Endothelial cell of umbilical vein (primary cell): ENCODE results near the gene ZNF664. TPM values are rescaled to one million over a fixed set of nuclear protein-coding genes. Genes with fewer than 3 reads are reported as not detected.

Experiments
- BruUV-seq: library from RNA; stranded (reverse); fragments of 400-500 nt; replicated peaks from 2 replicates; lab custom pipeline; 2021; lab: Mats Ljungman, UMichigan
- CTCF ChIA-PET: fragments of 300-600, 350-600 bp; sonication (Branson Sonifier 250); formaldehyde crosslinking; loops from one replicate; lab custom pipeline; 2021; ENCODE audit warnings: antibody characterized with exemption, inconsistent platforms; lab: Charles Lee
- POLR2A ChIA-PET: fragments of 300-600, 350-600 bp; sonication (Branson Sonifier 250); formaldehyde crosslinking; loops from one replicate; lab custom pipeline; 2021; ENCODE audit warnings: antibody characterized with exemption, inconsistent platforms; lab: Charles Lee
- DNase-seq: peaks from one replicate; pipeline ENCODE4 v3.0.0-alpha.2; 2011; ENCODE audit warnings: low read depth, low spot score
- FAIRE-seq: peaks from 2 replicates; lab custom pipeline; 2011; peaks lifted over from hg19 to GRCh38; lab: Jason Lieb, UNC
- H2AFZ ChIP-seq: 2 replicates; pipeline ENCODE4 v1.6.0; 2012; ENCODE audit warnings: low read depth, low read length, control low read depth, inconsistent platforms
- H3K27ac ChIP-seq: 2 replicates; pipeline ENCODE4 v1.5.1; 2011; ENCODE audit warnings: low read depth, mild to moderate bottlenecking, control low read depth, low read length, moderate library complexity; ENCODE audit not compliant: insufficient read depth
- H3K27me3 ChIP-seq, 2 experiments: 2 replicates each; pipeline versions ENCODE4 v1.6.0 to v1.6.1; 2011; ENCODE audit warnings: low read length in 2 of 2, mixed read lengths in 1 of 2; ENCODE audit not compliant: control insufficient read depth in 2 of 2, insufficient read depth in 2 of 2
- H3K36me3 ChIP-seq, 2 experiments: 2 replicates in 1 of 2; 3 replicates in 1 of 2; pipeline ENCODE4 v1.5.1; 2011; ENCODE audit warnings: low read length in 2 of 2, mild to moderate bottlenecking in 1 of 2, moderate library complexity in 1 of 2; ENCODE audit not compliant: control insufficient read depth in 2 of 2, insufficient read depth in 2 of 2; ENCODE audit errors: extremely low read depth in 1 of 2
- H3K4me1 ChIP-seq: 3 replicates; pipeline ENCODE4 v1.5.1; 2011; ENCODE audit warnings: mild to moderate bottlenecking, low read length; ENCODE audit not compliant: control insufficient read depth, insufficient read depth; ENCODE audit errors: extremely low read depth
- H3K4me2 ChIP-seq: 2 replicates; pipeline ENCODE4 v1.6.1; 2011; ENCODE audit warnings: low read length, control low read depth, mixed read lengths; ENCODE audit not compliant: insufficient read depth
- H3K4me3 ChIP-seq, 3 experiments: fragments of 200-600 bp in 1 of 3; sonication (generic), shearing (Covaris generic) in 1 of 3; replicated peaks in 1 of 3; 2 replicates each; pipeline ENCODE4 v1.5.1; 2011 to 2016; ENCODE audit warnings: control low read depth in 3 of 3, low read length in 3 of 3, mild to moderate bottlenecking in 2 of 3, inconsistent platforms in 1 of 3, low read depth in 1 of 3, moderate library complexity in 1 of 3; ENCODE audit not compliant: insufficient read depth in 1 of 3
- H3K79me2 ChIP-seq: 2 replicates; pipeline ENCODE4 v1.6.0; 2012; ENCODE audit warnings: low read length, inconsistent platforms; ENCODE audit not compliant: control insufficient read depth, insufficient read depth
- H3K9ac ChIP-seq: replicated peaks from 2 replicates; pipeline ENCODE3; 2011; ENCODE audit warnings: low read length, control low read depth; ENCODE audit not compliant: insufficient read depth; ENCODE audit errors: extremely low read depth
- H3K9me1 ChIP-seq: replicated peaks from 3 replicates; pipeline ENCODE4 v1.6.0; 2011; ENCODE audit warnings: mild to moderate bottlenecking, low read length; ENCODE audit not compliant: control insufficient read depth, insufficient read depth; ENCODE audit errors: extremely low read depth
- H3K9me3 ChIP-seq: replicated peaks from 2 replicates; pipeline ENCODE4 v1.5.1; 2012; ENCODE audit warnings: low read length, inconsistent platforms; ENCODE audit not compliant: control insufficient read depth, insufficient read depth
- H4K20me1 ChIP-seq: replicated peaks from 2 replicates; pipeline ENCODE3; 2011; ENCODE audit warnings: mild to moderate bottlenecking, low read length; ENCODE audit not compliant: control insufficient read depth, insufficient read depth; ENCODE audit errors: extremely low read depth
- CTCF ChIP-seq, 2 donors: IDR thresholded peaks; 1 replicate in 1 of 2; 2 replicates in 1 of 2; pipeline ENCODE4 v1.5.1; 2011; ENCODE audit warnings: low read length in 2 of 2, mild to moderate bottlenecking in 2 of 2, moderate library complexity in 2 of 2, control low read depth in 1 of 2, inconsistent platforms in 1 of 2, low read depth in 1 of 2; ENCODE audit not compliant: insufficient read depth in 1 of 2; ENCODE audit errors: extremely low read depth in 1 of 2
- EZH2 ChIP-seq: IDR thresholded peaks from 2 replicates; pipeline ENCODE4 v1.6.1; 2012; ENCODE audit warnings: borderline replicate concordance, low read depth, mild to moderate bottlenecking, moderate library complexity, low read length, inconsistent platforms; ENCODE audit not compliant: severe bottlenecking
- FOS ChIP-seq: IDR thresholded peaks from 2 replicates; pipeline ENCODE4 v1.6.1; 2011; ENCODE audit warnings: mild to moderate bottlenecking, low read length, moderate library complexity, borderline replicate concordance; ENCODE audit not compliant: insufficient read depth
- GATA2 ChIP-seq: IDR thresholded peaks from 2 replicates; pipeline ENCODE4 v1.7.0; 2011; ENCODE audit warnings: low read depth, mild to moderate bottlenecking, moderate library complexity, mixed read lengths, low read length; ENCODE audit not compliant: insufficient read length, insufficient read depth
- JUN ChIP-seq: IDR thresholded peaks from 2 replicates; pipeline ENCODE4 v1.6.1; 2011; ENCODE audit warnings: borderline replicate concordance, low read depth; ENCODE audit not compliant: insufficient read length, insufficient read depth
- MAX ChIP-seq: IDR thresholded peaks from 2 replicates; pipeline ENCODE4 v1.6.1; 2011; ENCODE audit not compliant: insufficient read depth, insufficient read length
- MYC ChIP-seq: IDR thresholded peaks from one replicate; pipeline ENCODE4 v1.6.1; 2011; ENCODE audit warnings: mild to moderate bottlenecking, low read depth, low read length
- POLR2A ChIP-seq: IDR thresholded peaks from 2 replicates; pipeline ENCODE4 v1.6.1; 2012; ENCODE audit warnings: low read depth, mild to moderate bottlenecking, control low read depth, low read length
- POLR2AphosphoS5 ChIP-seq: IDR thresholded peaks from 2 replicates; pipeline ENCODE4 v1.6.1; 2012; ENCODE audit warnings: low read depth, mild to moderate bottlenecking, control low read depth, low read length, moderate library complexity; ENCODE audit not compliant: insufficient read depth
- dilution Hi-C: fragments of 300-500 bp; cut with MboI; formaldehyde crosslinking; loops from one replicate; pipeline ENCODE4 v1.15.0; 2019; ENCODE audit warnings: low sequenced_read_pairs; ENCODE audit not compliant: extremely low pct_ligation_motif_present
- intact Hi-C: fragments of 100-400 bp; cut with micrococcal nuclease; formaldehyde crosslinking; loops from one replicate; pipeline ENCODE4 v1.10.0; 2022
- polyA plus RNA-seq, 4 experiments: library from polyadenylated mRNA; depleted of rRNA in 3 of 4; stranded (reverse) in 3 of 4; unstranded in 1 of 4; fragments of >200 nt; gene quantifications; 2 replicates each; pipeline versions ENCODE4 v1.2.1 to v1.2.3, GENCODE V29; 2011 to 2012; ENCODE audit warnings: missing spikeins in 1 of 4
- total RNA-seq: library from RNA; stranded (reverse); gene quantifications from 2 replicates; pipeline ENCODE4 v1.2.3, GENCODE V29; 2021

ZNF664 gene
- total and polyA plus RNA-seq, 2 donors (not counting 3 experiments of a cell fraction or from before 2014, with no cell fraction given), result 29.8 to 71.3 TPM

- CTCF ChIA-PET, result interaction anchor here (1.0 to 4.7 kb wide), 8 partner anchors 11 to 732 kb away, joined by 3 to 133 read pairs (median 12); no protein-coding TSS in a partner anchor
Measured at GRCh38 chr12:124033859-124034258, 60.8 kb downstream of the ZNF664 start.

More at GRCh38 chr12:124033859-124034258, 60.8 kb downstream of the ZNF664 start:
- Histone ChIP-seq H3K27me3 (peaks cover 0 to 3% of the 10 kb centered on the region in 2 experiments), H3K9me3 (no peaks in the 10 kb centered on the region), H3K4me1 (peaks cover 6% of the 10 kb centered on the region), H3K9ac (no peak overlapping the region), H3K9me1 (no peaks in the 10 kb centered on the region), H3K36me3 (no peaks in the 10 kb centered on the region), H3K27ac (no peak overlapping the region), H3K4me3 (no peak overlapping the region), H3K79me2 (no peaks in the 10 kb centered on the region), H2AFZ (no peak overlapping the region), H3K4me2 (no peak overlapping the region), H4K20me1 (no peaks in the 10 kb centered on the region)
- BruUV-seq, result no TSS peak
- DNase-seq, result no peak
- FAIRE-seq, result no peak
- dilution Hi-C loops, result no loop called here
- intact Hi-C loops, result no loop called here
- POLR2A ChIA-PET, result no interaction called here
- TF ChIP-seq EZH2 (no peak), JUN (no peak), MAX (no peak), GATA2 (no peak), POLR2A (no peak), CTCF (IDR thresholded peaks at IDR 0.05; ENCODE audit: extremely low read depth in 1 of 2, insufficient read depth in 1 of 2, low read depth in 1 of 2, low read length in 2 of 2) (no peak), POLR2AphosphoS5 (no peak), FOS (no peak), MYC (no peak)
